Hindlimb muscle (tissue), 1 donor: ENCODE measurements around the gene LCMT2. TPM values are rescaled to one million over a fixed set of nuclear protein-coding genes. Genes with fewer than 3 reads are reported as not detected.
"Not testable (repeated sequence)": the region's sequence is repeated elsewhere in the genome, so short reads cannot be mapped to it uniquely, and the experiment has no call there.

Source experiments
- DNase-seq: peaks from one replicate; pipeline ENCODE4 v3.0.0-alpha.2; 2013
- polyA plus RNA-seq: library from polyadenylated mRNA; unstranded; fragments of 120-200 nt; gene quantifications from one replicate; pipeline ENCODE4 v1.2.1, GENCODE V29; 2013; ENCODE audit not compliant: insufficient read length

Gene LCMT2
- polyA plus RNA-seq, 1 donor, result 6.1 TPM

DNA sequence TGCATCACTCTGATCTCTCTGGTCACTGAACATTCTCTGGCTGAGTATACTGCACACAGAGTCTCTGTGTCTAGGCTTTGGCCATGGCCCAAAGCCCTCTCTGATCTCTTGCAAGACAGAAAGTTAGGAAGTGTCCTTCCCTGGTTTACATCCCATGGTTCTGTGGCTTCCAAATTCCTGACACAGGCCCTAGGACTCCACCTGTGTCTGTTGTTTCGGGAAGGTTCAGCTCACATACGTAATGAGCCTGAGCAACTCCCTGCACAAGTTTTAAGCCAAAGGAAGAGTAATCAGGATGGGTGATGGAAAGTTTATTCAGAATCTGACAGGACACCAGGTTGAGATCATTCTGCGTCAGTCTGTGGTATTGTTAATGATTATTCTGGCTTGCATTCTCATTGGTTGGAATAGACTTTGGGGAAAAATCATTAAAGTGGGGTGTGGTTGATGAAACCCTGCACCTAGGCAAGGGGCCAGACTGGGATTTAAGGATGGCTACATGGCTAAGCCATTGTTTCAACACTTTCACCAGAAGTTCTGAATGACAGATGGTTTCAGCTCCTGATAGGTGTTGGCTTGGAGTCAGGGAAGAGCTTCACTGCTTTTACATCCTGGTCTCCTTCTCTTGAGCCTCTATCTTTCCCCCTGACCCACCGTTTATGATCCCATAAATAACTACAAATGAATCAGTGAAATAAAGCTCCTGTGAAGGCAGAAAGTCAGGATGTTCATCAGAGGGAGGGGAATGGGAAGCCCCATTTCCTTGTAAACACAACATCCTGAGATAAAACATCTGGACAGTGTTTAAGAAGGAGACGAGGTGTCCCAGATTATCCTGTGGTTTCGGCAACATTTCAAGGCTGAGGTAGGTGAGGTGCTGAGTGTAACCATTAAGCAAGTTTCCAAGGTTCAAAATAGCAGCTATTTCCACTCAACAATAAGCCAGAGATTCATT lies 14.1 kb downstream of the LCMT2 start:
- DNase-seq, result peak; percentile 26

DNA sequence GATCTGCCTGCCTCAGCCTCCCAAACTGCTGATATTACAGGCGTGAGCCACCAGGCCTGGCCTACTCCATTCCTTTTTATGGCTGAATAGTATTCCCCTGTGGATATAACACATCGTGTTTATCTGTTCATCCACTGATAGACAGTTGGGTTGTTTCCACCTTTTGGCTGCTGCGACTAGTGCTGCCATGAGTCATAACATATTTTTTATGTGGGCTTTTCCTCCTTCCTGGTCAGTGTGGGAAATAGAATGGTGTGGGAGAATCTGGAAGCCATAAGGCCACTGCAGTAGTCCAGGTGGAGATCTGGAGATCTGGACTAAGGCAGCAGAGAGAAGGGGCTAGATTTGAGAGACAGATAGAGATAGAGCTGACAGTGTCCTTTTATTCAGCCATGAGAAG lies 16.2 kb downstream of the LCMT2 start:
- no peak for DNase-seq

DNA sequence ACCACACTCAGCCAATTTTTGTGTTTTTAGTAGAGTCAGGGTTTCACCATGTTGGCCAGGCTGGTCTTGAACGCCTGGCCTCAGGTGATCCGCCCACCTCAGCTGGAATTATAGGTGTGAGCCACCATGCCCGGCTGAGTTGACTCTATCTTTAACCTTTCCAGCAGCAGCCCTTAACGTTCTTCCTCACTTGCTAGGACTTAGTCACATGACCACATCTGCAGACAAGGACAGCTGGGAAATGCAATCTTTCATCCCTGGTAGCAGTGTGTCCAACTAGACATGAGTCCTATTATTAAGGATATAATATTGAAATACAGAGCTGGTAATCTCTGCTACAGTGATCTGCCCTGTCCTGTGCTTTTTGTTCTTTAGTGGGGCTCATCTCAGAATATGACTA lies 18.0 kb downstream of the LCMT2 start:
- DNase-seq, result no peak

DNA sequence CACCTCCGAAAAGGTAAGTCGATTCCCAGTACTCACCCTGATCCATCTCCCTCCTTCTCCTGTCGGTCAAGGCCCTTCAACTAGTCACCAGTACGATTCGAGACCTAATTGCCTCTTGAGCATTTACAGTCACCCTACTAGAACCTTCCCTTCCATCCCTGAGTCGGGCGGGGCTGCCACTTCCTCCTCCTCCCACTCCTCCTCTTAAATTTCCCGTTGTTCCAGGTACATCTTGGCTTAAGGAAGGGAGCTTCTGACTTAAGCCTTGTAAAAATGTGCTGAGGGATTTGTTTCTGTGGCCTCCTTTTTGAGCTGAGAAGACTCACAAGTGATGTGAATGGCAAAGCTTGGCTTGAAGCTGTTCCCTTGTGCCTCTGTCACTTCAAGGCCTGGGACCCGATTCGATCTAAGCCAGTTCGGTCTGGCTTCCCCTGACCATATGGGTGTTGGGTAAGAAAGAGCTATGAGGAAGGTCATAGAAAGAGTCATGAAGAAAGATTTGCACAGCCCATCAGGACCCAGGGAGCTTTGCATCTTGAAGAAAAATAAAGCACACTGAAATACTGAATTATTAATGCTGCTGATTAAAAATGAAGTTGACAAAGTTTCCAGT lies 28.1 kb downstream of the LCMT2 start, which contains the start of gene TGM7:
TSS of gene TGM7 (minus strand) at position 51 of the 613 bp plus-strand sequence.
- DNase-seq, result no peak

DNA sequence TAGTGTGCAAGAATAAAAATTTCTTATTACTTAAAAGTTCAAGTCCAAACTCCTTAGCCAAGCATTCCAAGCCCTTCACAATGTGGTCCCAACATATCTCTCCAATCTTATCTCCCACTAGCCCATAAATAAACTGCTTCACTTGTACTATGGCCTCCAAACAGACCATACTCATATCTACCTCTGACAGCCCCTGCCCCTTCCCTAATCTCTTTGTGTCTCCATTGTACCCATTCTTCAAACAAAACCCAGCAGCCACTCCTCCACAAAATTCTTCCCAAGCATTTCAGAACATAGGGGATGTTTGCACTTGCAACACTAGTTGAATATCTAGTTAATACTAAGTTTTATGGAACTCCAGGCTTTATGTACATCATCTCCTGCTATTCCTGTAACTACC lies 30.5 kb downstream of the LCMT2 start:
- no peak for DNase-seq

DNA sequence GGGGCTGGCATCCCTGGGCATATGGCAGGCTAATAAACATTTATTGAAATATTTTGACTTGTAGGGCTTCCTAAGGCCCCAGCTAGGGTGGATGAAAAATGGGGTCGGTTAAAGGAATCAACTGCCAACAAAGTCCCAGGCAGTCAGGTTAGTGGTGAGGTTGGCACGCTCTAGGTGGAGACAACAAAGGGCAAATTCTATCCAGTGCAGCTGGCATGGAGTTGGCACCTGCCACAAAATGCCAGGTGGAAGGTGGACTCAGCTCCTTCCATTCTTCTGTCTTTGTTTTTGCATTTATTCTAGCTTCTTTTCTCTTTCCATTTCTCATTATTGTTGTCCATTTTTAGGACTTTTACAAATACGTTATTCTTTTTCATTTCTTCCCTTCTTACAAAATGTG lies 31.0 kb downstream of the LCMT2 start:
- DNase-seq, result no peak

DNA sequence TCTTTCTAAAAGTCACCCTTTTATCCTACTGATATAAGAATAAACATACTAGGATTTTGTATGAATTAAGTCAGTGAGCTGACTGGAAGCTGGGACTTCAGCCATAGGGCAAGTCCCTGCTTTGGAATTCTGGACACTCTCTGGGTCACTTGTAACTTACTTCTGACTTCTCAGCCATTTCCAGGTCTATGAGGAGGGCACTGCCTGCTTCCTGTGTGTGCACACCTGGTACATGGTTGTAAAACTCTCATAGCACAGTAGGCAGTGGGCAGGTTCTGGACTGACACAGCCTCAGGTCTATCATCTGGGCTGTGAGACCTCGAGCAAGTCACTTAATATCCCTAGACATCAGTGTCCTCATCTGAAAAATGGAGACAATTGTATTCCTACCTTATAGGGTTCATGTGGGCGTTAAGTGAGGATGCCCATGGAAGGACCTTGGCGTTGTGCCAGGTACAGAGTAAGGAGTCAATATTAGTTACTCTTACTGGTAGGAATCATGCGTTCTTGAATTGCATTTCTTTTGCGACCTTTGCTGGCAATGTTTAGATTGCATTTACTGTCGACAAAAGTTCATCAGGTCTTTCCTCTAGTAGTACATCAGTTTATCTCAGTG lies 36.2 kb downstream of the LCMT2 start:
- no peak for DNase-seq

DNA sequence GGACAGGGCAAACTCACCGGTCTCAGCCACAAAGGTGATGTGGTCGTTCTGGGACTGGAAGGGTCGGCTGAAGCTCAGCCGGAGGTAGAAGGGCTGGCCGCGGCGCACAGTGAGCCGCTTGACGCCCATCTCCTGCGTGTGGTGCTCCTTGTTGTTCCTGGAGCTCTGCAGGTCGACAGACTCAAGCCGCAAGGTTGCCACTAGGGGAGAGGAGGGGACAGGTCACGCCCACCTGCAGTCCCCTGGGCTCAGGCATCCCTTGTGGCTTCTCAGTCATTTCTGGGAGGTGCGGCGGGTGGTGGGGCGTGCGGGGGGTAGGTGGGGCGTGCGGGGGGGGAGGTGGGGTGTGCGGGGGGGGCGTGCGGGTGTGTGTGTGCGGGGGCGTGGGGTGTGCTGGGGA lies 36.9 kb downstream of the LCMT2 start:
- no peak for DNase-seq

DNA sequence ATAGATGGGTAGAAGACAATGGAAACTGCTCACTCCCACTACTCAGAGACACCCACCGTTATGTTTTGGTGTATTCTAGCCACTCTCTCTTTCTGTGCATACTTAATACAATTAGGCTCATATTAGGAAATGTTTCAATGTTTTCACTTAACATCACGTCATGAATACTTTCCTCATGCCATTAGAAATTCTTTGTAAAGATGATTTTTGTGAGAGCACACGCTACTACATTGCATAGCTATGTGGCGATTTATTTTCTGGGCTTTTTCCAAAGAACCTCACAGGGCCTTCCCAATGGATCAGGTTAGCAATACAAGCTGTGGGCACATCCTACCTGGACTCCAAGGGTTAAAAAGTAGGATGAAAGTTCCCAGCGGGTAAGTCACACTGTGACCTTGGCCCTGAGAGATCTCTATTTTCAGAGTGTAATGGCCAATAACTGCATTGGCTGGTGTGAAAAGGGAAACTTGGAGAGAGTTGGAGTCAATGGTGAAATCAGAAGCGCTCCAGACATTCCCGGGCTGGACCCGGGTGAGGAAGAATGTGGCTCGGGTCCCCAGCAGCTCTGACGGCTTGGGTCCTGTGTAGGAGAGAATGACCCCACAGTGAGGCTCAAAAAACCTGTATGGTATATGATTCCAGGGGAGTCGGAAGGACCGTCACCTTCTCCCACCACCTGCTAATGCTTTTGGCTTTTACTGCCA lies 37.8 kb downstream of the LCMT2 start:
- DNase-seq, result no peak

DNA sequence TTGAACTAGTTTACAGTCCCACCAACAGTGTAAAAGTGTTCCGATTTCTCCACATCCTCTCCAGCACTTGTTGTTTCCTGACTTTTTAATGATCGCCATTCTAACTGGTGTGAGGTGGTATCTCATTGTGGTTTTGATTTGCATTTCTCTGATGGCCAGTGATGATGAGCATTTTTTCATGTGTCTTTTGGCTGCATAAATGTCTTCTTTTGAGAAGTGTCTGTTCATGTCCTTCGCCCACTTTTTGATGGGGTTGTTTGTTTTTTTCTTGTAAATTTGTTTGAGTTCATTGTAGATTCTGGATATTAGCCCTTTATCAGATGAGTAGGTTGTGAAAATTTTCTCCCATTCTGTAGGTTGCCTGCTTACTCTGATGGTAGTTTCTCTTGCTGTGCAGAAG lies 40.7 kb downstream of the LCMT2 start:
- not testable (repeated sequence) for DNase-seq

DNA sequence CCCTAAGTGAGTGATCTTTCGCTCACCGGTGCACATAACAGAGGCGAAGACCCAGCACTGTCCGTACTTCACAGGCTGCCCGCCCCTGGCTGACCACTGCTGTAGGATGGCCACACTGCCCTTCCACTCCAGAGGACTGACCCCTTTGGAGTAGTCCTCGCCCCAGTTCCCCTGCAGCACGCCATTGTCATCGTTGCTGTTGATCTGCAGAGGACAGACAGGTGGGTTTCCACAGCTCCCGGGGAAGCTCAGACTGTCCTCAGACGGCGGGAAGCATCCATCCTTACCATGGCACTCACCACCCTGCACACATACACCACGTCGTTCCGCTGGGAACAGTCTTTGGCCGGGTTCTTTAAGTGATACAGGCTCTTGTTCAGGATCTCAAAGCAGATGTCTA lies 43.1 kb downstream of the LCMT2 start:
- DNase-seq, result no peak

DNA sequence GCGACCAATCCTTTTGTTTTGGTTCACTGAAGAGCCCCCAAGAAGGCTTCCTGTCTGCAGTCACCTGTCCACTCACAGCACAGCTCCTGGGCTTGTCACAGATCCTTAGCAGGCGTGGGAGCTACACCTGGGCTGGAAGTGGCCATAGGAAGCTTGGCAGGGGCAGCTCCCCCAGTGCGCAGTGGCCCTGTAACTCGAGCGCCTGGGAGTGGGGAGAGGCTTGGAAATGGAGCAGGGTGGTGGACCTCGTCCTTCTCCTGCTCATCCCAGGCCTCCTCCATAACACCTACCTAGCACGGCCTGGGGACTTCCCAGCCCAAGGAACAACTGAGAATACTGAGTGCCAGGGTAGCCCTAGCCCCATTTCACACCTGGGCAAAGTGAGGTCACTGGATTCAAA lies 44.3 kb downstream of the LCMT2 start:
- DNase-seq, result no peak

DNA sequence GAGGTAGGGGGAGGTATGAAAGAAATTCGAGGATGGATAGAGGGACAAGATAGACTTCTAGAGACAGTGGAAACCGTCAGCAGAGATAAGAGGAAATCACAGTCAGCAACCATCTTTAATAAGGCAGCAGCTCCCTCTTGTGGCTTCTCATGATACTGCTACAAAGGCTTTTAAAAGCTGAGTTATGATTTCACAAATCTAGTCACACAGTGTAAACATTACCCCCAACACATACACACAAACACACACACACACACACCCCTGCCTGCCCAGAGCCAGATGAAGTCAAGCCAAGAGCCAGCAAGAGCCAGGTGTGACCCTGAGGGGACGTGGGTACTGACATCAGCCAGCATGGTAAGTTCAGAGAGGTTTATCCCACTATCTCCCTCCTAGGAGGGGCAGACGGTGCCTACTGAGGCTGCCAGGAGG lies 44.8 kb downstream of the LCMT2 start:
- peak; percentile 56 for DNase-seq

DNA sequence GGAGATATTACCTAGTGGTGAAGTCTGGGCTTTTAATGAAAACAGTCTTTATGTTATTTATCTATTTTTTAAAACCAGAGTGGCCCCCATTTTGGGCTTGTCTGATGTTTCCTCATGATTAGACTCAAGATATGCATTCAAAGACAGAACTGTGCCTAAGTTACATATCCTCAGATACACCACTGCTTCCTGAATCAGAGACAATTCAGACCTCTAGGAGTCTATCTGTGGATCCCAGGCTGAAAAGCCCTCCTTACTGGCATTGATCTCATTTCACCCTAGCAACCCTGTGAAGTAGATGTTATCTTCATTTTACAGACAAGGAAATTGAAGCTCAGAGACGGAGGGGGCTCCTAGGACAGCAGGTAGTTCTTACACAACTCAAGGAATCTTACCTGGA lies 46.8 kb downstream of the LCMT2 start:
- no peak for DNase-seq

DNA sequence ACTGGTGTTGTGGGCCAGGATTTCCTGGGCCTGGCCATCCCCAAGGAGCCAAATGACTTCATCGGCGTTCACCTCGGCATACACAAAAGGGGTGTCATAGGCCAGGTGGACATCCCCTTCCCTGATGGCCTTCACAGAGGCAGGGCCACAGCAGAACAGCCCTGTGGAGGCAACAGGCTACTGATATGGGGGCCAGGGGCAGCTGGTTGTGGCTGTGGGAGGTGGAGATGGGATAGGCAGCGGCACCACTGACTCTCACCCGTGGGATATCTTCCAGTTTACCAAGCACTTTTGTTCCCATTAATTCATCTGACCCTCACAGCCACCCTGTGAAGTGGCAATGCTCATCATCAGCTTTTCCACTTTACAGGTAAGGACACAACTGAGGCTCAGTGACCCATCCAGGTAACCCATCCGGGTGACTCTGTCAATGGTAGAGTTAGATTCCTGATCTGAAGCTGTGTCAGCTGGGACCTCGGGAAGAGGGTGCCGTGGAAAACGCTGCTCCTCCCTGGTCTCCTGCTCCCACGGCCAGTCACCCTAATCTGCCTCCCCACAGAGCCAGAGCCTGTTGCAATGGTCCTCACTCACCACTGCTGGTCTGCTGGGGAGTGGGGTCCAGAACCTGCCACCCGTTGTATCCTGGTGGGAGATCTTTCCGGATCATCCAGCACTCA lies 48.3 kb downstream of the LCMT2 start:
- DNase-seq, result no peak

DNA sequence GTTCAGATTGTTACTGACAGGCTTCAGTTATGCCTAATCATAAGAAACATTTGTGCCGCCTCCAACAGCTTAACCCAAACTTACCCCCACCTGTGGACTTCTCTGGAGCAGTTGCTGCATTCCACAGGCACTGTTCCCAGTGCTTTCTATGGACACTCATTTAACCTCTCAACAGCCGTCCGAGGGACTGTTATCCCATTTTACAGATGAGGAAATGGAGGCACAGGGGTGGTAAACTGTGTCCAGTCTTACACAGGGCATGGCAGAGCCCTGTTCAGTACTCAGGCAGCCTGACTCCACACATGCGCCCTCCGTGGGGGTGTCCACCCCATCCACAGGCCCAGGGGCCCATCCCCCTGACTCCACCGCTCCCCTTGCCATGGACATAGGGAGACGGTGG lies 49.4 kb downstream of the LCMT2 start:
- no peak for DNase-seq

DNA sequence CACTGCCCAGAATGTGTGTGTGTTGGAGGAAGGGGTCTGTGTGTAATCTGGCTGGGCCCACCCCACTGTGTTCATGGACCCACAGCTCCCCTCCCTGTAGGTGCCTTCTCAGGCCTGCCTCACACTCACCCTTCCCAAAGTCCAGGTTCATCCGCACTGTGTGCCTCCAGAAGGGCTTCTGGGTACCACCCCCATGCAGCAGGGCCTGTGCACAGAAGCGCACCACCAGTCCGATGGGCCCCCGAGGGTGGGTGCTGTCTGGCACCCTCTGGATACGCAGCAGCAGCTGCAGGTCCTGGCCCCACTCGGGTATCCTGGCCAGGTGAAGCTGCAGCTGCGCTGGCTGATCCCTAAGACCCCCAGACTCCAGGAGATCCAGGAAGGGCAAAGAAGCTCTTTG lies 50.9 kb downstream of the LCMT2 start:
- DNase-seq, result no peak

DNA sequence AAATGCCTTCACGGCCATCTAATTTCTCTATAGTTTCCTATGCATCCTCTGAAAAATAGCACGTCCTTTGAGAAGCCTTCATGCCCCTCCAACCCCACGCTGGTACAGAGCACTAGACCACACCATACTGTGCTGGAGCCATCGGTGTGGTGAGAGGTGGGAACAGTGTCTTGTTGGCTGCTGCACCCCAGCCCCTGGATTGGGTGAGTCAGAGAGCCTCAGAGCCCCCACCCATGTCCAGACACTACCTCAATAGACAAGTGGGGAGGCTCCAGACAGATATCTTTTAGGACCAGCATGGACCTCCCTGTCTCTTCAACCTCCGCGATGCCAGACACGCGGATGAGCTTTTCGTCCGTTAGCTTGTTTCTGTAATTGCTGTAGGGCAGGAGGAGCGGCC lies 51.5 kb downstream of the LCMT2 start:
- no peak for DNase-seq

DNA sequence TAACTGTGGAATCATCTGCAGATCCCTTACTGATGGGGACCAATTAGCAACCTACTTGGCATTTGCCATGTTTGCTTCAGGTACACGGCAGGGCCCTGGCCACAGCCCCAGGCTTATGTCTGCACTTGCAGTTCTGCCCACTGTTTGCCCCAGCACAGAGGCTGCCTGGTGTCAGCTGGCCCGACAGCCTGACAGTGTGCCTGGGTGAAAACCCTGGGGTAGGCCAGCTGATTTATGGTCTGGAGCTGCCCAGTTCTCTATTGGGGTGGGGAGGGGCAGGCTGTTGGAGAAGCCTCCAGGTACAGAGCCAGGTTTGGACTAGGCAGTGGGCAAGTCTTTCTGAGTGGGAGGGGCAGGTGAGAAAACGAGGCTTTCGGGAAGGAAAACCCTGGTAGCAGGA lies 52.5 kb downstream of the LCMT2 start:
- no peak for DNase-seq

DNA sequence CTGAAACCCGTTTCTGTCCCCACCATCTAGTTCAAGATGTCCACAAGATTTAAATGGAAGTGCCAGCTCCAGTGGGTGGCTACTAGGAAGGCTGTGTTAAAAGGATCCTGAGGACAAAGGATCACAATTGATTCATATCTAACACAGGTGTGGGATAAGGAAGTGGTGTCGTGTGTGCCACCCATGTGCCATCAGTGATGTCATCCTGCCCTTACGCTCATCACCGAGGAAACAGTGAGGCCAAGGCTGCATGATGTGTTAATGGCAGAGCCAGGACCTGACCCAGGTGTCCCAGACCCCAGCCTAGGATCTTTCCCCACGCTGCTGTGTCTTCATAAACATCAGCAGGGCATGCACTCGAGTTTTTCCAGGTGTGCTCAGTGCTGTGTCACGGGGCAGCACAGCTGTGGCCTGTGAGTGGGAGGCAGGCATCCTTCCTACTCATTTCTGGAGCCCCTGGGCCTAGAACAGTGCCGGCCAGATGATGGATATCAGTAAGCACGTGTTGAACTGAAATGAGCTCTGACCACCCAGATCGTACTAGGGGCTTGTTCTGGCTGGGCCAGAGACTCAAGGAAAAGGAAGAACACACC lies 53.0 kb downstream of the LCMT2 start:
- no peak for DNase-seq

DNA sequence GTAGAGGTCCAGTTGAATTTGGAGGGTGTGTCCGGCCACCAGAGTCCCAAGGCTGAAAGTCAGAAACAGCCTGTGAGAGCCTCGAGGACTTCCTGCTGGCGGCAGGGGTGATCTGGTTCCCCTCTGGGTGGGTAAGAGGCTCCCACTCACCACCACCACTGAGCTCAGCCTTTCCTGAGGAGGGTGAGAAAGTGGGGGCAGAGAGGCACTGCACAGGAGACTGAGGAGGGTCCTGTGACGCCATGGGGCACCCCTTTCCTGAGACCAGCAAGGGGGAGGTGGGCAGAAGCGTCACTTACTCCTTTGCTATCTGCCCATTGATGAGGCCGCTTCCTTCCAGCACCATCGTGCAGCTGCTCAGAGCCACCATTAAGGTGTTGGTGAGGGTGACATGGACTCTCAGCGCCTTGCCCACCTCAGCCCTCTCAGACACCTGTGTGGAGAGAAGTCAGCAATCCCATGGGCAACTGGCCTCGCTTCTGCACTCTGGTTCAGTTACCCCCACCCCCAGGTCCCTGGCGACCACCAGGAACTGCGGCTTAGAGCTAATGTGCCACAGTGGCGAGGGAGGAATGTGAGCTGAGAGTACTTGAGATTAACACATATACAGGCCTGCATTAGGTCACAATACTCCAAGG lies 53.7 kb downstream of the LCMT2 start:
- DNase-seq, result no peak
